ENCODE data around the gene MYG1.

DNA sequence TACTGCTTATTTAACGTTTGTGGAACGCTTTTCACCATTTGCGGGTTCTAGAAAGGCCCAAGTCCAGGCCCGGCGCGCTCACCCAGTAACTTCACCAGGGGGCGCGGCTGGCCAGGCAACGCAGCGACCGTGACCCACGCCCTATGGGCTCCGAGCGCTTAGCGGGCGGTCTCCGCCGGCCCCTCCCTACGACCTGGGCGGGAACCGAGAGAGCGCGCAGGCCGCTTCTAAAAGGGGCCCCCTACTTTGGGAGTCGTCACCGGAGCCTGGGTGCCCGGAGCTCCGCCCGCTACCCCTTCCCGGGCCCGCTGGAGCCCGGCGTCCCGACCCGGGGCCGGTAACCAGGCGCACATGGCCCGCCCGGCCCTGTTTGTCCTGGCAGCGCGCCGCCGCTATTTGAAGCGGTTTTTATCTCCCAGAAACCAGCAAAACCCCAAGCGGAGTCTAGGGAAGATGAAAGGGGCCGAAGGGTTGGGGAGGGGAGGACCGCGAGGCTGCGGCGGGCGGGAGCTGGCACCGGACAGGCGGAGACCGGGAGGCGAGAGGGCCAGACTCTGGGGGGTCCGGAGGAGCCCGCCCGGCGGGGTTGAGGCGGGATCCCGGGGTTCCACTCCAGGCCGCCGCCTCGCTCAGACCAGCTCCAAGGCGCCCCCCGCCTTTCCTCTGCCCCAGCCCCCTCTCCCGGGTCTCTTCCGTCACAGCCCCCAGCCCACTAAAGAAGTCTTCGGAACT lies 25.4 kb downstream of the MYG1 start:
- TF ChIP-seq, protein P1, sequence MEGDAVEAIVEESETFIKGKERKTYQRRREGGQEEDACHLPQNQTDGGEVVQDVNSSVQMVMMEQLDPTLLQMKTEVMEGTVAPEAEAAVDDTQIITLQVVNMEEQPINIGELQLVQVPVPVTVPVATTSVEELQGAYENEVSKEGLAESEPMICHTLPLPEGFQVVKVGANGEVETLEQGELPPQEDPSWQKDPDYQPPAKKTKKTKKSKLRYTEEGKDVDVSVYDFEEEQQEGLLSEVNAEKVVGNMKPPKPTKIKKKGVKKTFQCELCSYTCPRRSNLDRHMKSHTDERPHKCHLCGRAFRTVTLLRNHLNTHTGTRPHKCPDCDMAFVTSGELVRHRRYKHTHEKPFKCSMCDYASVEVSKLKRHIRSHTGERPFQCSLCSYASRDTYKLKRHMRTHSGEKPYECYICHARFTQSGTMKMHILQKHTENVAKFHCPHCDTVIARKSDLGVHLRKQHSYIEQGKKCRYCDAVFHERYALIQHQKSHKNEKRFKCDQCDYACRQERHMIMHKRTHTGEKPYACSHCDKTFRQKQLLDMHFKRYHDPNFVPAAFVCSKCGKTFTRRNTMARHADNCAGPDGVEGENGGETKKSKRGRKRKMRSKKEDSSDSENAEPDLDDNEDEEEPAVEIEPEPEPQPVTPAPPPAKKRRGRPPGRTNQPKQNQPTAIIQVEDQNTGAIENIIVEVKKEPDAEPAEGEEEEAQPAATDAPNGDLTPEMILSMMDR (IDR thresholded peaks at IDR 0.05): peak; percentile 56 to 85 (median 79)
- peak; percentile 49 to 69 (median 67) for TF ChIP-seq POLR2A (IDR thresholded peaks at IDR 0.05)
